Middle frontal gyrus (tissue), 1 donor: ENCODE results near the gene VAX1.
"Not testable (repeated sequence)": the region's sequence is repeated elsewhere in the genome, so short reads cannot be mapped to it uniquely, and the experiment has no call there.

Experiments
- DNase-seq: peaks from one replicate; pipeline ENCODE4 v3.0.0-alpha.2; 2015; ENCODE audit warnings: low spot score; ENCODE audit errors: extremely low spot score

The VAX1 gene

DNA sequence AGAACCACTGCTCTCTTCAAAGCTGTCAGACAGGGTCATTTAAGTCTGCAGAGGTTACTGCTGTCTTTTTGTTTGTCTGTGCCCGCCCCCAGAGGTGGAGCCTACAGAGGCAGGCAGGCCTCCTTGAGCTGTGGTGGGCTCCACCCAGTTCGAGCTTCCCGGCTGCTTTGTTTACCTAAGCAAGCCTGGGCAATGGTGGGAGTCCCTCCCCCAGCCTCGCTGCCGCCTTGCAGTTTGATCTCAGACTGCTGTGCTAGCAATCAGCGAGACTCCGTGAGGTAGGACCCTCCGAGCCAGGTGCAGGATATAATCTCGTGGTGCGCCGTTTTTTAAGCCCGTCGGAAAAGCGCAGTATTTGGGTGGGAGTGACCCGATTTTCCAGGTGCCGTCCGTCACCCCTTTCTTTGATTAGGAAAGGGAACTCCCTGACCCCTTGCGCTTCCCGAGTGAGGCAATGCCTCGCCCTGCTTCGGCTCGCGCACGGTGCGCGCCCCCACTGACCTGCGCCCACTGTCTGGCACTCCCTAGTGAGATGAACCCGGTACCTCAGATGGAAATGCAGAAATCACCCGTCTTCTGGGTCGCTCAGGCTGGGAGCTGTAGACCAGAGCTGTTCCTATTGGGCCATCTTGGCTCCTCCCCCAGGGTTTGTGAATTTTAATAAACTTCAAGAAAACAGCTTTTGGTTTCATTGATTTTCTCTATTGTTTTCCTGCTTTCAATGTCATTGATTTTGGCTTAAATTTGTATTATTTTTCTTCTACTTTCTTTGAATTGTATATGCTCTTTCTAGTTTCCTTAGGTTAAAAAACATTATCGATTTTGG, 53.4 kb downstream of the VAX1 start:
- DNase-seq = not testable (repeated sequence)
